ENCODE results near the gene ADAMTS9. TPM values are rescaled to one million over a fixed set of nuclear protein-coding genes. Genes with fewer than 3 reads are reported as not detected.

ADAMTS9 gene
- total and polyA plus RNA-seq, 10 of the 15 experiments (the other 5 are each of a cell fraction or from before 2014, with no cell fraction given), result 0.08 TPM; not detected in 9

- ChIA-PET POLR2A (interaction anchor here (0.6 kb wide), 1 partner anchor 38 kb away, joined by 3 read pairs; no protein-coding TSS in a partner anchor), SMC1A (ENCODE audit: uncharacterized antibody, unreplicated experiment) (interaction anchor here (1.0 to 1.7 kb wide), 2 partner anchors 16 to 770 kb away, joined by 3 read pairs; no protein-coding TSS in a partner anchor), CTCF (interaction anchor here (0.8 to 2.1 kb wide), 2 partner anchors 10 to 39 kb away, joined by 3 to 13 read pairs; no protein-coding TSS in a partner anchor), RAD21 (ENCODE audit: unreplicated experiment) (interaction anchor here (1.0 kb wide), 1 partner anchor 10 kb away, joined by 4 read pairs; no protein-coding TSS in a partner anchor)
- no peaks in the 10 kb centered on the region for H3K9me3 ChIP-seq (replicated peaks; ENCODE audit: control insufficient read depth, insufficient read depth, low read length)
- H3K4me2 ChIP-seq (ENCODE audit: control insufficient read depth, insufficient read depth), result no peak overlapping the region
- TF ChIP-seq FOXM1 (IDR thresholded peaks at IDR 0.05; ENCODE audit: low read depth, low read length) (no peak), TAF1 (IDR thresholded peaks at IDR 0.05; ENCODE audit: borderline replicate concordance, low read depth, low read length) (no peak), BRCA1 (IDR thresholded peaks at IDR 0.05; ENCODE audit: low read depth, low read length) (no peak), HDGF (IDR thresholded peaks at IDR 0.05) (no peak), ZBED1 (IDR thresholded peaks at IDR 0.05; ENCODE audit: borderline replicate concordance) (no peak), BACH1 (IDR thresholded peaks at IDR 0.05; ENCODE audit: borderline replicate concordance) (no peak), NFYB (IDR thresholded peaks at IDR 0.05; ENCODE audit: insufficient read depth, low read depth, low read length) (no peak)
- no TSS peak for BruUV-seq (replicated peaks)
- in situ Hi-C loops (cut with MboI), result no loop called here
- ATAC-seq (no peak), FAIRE-seq (no peak), DNase-seq (ENCODE audit: low read depth, low spot score) (no peak)
- no peaks in the 10 kb centered on the region for H3K79me2 ChIP-seq (ENCODE audit: control insufficient read depth, insufficient read depth, low read length)
- intact Hi-C loops (cut with micrococcal nuclease; ENCODE audit: unreplicated experiment), result no loop called here
- no peaks in the 10 kb centered on the region for H3K36me3 ChIP-seq (ENCODE audit: control insufficient read depth in 2 of 2, insufficient read depth in 2 of 2, low read length in 1 of 2)
- H3K27ac ChIP-seq (ENCODE audit: control insufficient read depth, insufficient read depth), result no peak overlapping the region
- no peaks in the 10 kb centered on the region for H3K4me1 ChIP-seq (ENCODE audit: control insufficient read depth, insufficient read depth, low read length)
- no peak overlapping the region for H3K4me3 ChIP-seq
- no peak overlapping the region for H2AFZ ChIP-seq (ENCODE audit: control insufficient read depth, low read depth, low read length)
- no peaks in the 10 kb centered on the region for H4K20me1 ChIP-seq (ENCODE audit: control insufficient read depth, insufficient read depth)
- no peaks in the 10 kb centered on the region for H3K27me3 ChIP-seq (replicated peaks in 1 of 2; ENCODE audit: control insufficient read depth in 2 of 2, insufficient read depth in 2 of 2, low read length in 1 of 2)
- no peak overlapping the region for H3K9ac ChIP-seq (ENCODE audit: control insufficient read depth, insufficient read depth, low read length)
- 8% methylated on average over 3 of the region's 3 CpGs for WGBS (ENCODE audit: insufficient coverage, insufficient replicate concordance, low lambda C conversion rate, missing lambda C conversion rate)
Measured at GRCh38 chr3:64523324-64523723, 164.5 kb downstream of the ADAMTS9 start.

GRCh38 chr3:64520334-64520733 is 167.5 kb downstream of the ADAMTS9 start:
- RAD21 ChIA-PET (ENCODE audit: unreplicated experiment), result no interaction called here
- SMC1A ChIA-PET (ENCODE audit: uncharacterized antibody, unreplicated experiment), result no interaction called here
- POLR2A ChIA-PET, result no interaction called here
- no peaks in the 10 kb centered on the region for H3K36me3 ChIP-seq (ENCODE audit: control insufficient read depth in 2 of 2, insufficient read depth in 2 of 2, low read length in 1 of 2)
- WGBS (ENCODE audit: insufficient coverage, insufficient replicate concordance, low lambda C conversion rate, missing lambda C conversion rate), result 61% methylated on average over 3 of the region's 3 CpGs
- H3K27me3 ChIP-seq (replicated peaks in 1 of 2; ENCODE audit: control insufficient read depth in 2 of 2, insufficient read depth in 2 of 2, low read length in 1 of 2), result no peaks in the 10 kb centered on the region
- CTCF ChIA-PET, result interaction anchor here (5.5 kb wide), 1 partner anchor 12 kb away, joined by 38 read pairs; no protein-coding TSS in a partner anchor
- no peak for DNase-seq (ENCODE audit: low read depth, low spot score)
- ATAC-seq, result no peak
- H2AFZ ChIP-seq (ENCODE audit: control insufficient read depth, low read depth, low read length), result no peak overlapping the region
- H3K4me1 ChIP-seq (ENCODE audit: control insufficient read depth, insufficient read depth, low read length), result no peaks in the 10 kb centered on the region
- H3K9me3 ChIP-seq (replicated peaks; ENCODE audit: control insufficient read depth, insufficient read depth, low read length), result no peaks in the 10 kb centered on the region
- FAIRE-seq, result no peak
- no TSS peak for BruUV-seq (replicated peaks)
- intact Hi-C loops (cut with micrococcal nuclease; ENCODE audit: unreplicated experiment), result no loop called here
- no peak overlapping the region for H3K4me3 ChIP-seq
- H3K4me2 ChIP-seq (ENCODE audit: control insufficient read depth, insufficient read depth), result no peak overlapping the region
- in situ Hi-C loops (cut with MboI), result no loop called here
- no peak overlapping the region for H3K9ac ChIP-seq (ENCODE audit: control insufficient read depth, insufficient read depth, low read length)
- no peaks in the 10 kb centered on the region for H3K79me2 ChIP-seq (ENCODE audit: control insufficient read depth, insufficient read depth, low read length)
- H3K27ac ChIP-seq (ENCODE audit: control insufficient read depth, insufficient read depth), result no peak overlapping the region
- H4K20me1 ChIP-seq (ENCODE audit: control insufficient read depth, insufficient read depth), result no peaks in the 10 kb centered on the region
- TF ChIP-seq BCLAF1 (IDR thresholded peaks at IDR 0.05) (no peak), IRF5 (IDR thresholded peaks at IDR 0.05; ENCODE audit: borderline replicate concordance) (no peak), NFIC (IDR thresholded peaks at IDR 0.05; ENCODE audit: low read depth, low read length) (no peak), BCL11A (IDR thresholded peaks at IDR 0.05; ENCODE audit: low read depth, low read length) (no peak), GATAD2B (conservative IDR thresholded peaks at IDR 0.05; ENCODE audit: low read depth) (no peak), RELA (IDR thresholded peaks at IDR 0.05; ENCODE audit: borderline replicate concordance, partially characterized antibody) (no peak), SIN3A (IDR thresholded peaks at IDR 0.05; ENCODE audit: low read depth, low read length) (no peak), SRF (IDR thresholded peaks at IDR 0.05; ENCODE audit: low read depth in 2 of 2, low read length in 2 of 2) (no peak), ZBED1 (IDR thresholded peaks at IDR 0.05; ENCODE audit: borderline replicate concordance) (no peak)
